Measurements from ENCODE around the gene RS1. TPM values are rescaled to one million over a fixed set of nuclear protein-coding genes. Genes with fewer than 3 reads are reported as not detected.

Gene RS1
- total RNA-seq: not detected

- Histone ChIP-seq H3K9me3 (no peaks in the 10 kb centered on the region), H3K4me1 (no peaks in the 10 kb centered on the region), H3K36me3 (no peaks in the 10 kb centered on the region), H3K4me3 (no peak within 1 kb of the TSS), H3K27ac (no peak within 1 kb of the TSS), H3K27me3 (no peaks in the 10 kb centered on the region)
- no peak for TF ChIP-seq POLR2A (IDR thresholded peaks at IDR 0.05)
- TF ChIP-seq, protein P1, sequence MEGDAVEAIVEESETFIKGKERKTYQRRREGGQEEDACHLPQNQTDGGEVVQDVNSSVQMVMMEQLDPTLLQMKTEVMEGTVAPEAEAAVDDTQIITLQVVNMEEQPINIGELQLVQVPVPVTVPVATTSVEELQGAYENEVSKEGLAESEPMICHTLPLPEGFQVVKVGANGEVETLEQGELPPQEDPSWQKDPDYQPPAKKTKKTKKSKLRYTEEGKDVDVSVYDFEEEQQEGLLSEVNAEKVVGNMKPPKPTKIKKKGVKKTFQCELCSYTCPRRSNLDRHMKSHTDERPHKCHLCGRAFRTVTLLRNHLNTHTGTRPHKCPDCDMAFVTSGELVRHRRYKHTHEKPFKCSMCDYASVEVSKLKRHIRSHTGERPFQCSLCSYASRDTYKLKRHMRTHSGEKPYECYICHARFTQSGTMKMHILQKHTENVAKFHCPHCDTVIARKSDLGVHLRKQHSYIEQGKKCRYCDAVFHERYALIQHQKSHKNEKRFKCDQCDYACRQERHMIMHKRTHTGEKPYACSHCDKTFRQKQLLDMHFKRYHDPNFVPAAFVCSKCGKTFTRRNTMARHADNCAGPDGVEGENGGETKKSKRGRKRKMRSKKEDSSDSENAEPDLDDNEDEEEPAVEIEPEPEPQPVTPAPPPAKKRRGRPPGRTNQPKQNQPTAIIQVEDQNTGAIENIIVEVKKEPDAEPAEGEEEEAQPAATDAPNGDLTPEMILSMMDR (IDR thresholded peaks at IDR 0.05): no peak
- no peak for TF ChIP-seq POLR2AphosphoS5 (IDR thresholded peaks at IDR 0.05)
- intact Hi-C loops (cut with DNase I; ENCODE audit: low total_unique reads): no loop called here
- DNase-seq (ENCODE audit: low spot score in 2 of 2): no peak
Observed at GRCh38 chrX:18672008-18672407, at the start of gene RS1. RS1 (minus strand) TSS chrX:18672108; CDS start chrX:18672068, 40 bp downstream.

DNA sequence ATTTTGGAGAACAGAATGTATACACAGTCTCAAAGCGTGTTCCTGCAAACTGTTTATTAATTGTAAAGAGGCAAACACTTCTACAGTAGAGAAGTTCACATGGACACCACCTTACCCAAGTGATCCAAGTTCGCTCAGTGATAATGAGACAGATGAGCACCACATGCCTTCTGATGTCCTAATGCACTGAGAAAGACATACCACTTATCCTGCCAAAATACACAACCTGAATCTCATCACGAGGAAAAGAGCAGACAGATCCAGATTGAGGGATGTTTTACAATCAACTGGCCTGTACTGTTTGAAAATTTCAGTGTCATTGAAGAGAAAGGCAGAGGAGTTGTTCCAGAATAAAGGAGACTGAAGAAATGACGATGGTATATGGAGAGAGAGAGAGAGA, 47.9 kb upstream of the RS1 start:
- H3K27ac ChIP-seq: no peak overlapping the region
- H3K9me3 ChIP-seq: no peaks in the 10 kb centered on the region
- TF ChIP-seq POLR2AphosphoS5 (IDR thresholded peaks at IDR 0.05) (no peak), POLR2A (IDR thresholded peaks at IDR 0.05) (no peak)
- TF ChIP-seq, protein P1 (IDR thresholded peaks at IDR 0.05): no peak
- H3K4me1 ChIP-seq: no peaks in the 10 kb centered on the region
- no peaks in the 10 kb centered on the region for H3K36me3 ChIP-seq
- intact Hi-C loops (cut with DNase I; ENCODE audit: low total_unique reads): no loop called here
- peaks cover 0 to 9% of the 10 kb centered on the region in 2 donors for H3K27me3 ChIP-seq
- H3K4me3 ChIP-seq: no peak overlapping the region
- no peak for DNase-seq (ENCODE audit: low spot score in 2 of 2)

GRCh38 chrX:18714910-18715309, 43.0 kb upstream of the RS1 start:
- Histone ChIP-seq H3K27ac (no peak overlapping the region), H3K9me3 (peaks cover 0 to 5% of the 10 kb centered on the region in 2 donors), H3K27me3 (peaks cover 0 to 6% of the 10 kb centered on the region in 2 donors), H3K4me3 (no peak overlapping the region), H3K4me1 (no peaks in the 10 kb centered on the region), H3K36me3 (no peaks in the 10 kb centered on the region)
- TF ChIP-seq POLR2AphosphoS5 (IDR thresholded peaks at IDR 0.05) (no peak), POLR2A (IDR thresholded peaks at IDR 0.05) (no peak)
- TF ChIP-seq, protein P1 (IDR thresholded peaks at IDR 0.05): no peak
- intact Hi-C loops (cut with DNase I; ENCODE audit: low total_unique reads): no loop called here
- DNase-seq (ENCODE audit: low spot score in 2 of 2): no peak

GRCh38 chrX:18709833-18710232, 37.9 kb upstream of the RS1 start:
- Histone ChIP-seq H3K9me3 (peaks cover 0 to 5% of the 10 kb centered on the region in 2 donors), H3K4me3 (no peak overlapping the region), H3K36me3 (no peaks in the 10 kb centered on the region), H3K4me1 (no peaks in the 10 kb centered on the region), H3K27ac (no peak overlapping the region), H3K27me3 (no peaks in the 10 kb centered on the region)
- no peak for DNase-seq (ENCODE audit: low spot score in 2 of 2)
- TF ChIP-seq POLR2A (IDR thresholded peaks at IDR 0.05) (no peak), POLR2AphosphoS5 (IDR thresholded peaks at IDR 0.05) (no peak)
- TF ChIP-seq, protein P1 (IDR thresholded peaks at IDR 0.05): no peak
- intact Hi-C loops (cut with DNase I; ENCODE audit: low total_unique reads): no loop called here

- intact Hi-C loops (cut with DNase I; ENCODE audit: low total_unique reads): no loop called here
- TF ChIP-seq POLR2AphosphoS5 (IDR thresholded peaks at IDR 0.05) (no peak), POLR2A (IDR thresholded peaks at IDR 0.05) (no peak)
- TF ChIP-seq, protein P1 (IDR thresholded peaks at IDR 0.05): no peak
Observed at GRCh38 chrX:18707426-18708049, 35.6 kb upstream of the RS1 start, which contains the start of gene PPEF1. PPEF1 (plus strand) TSS chrX:18707645; CDS start chrX:18707781, 136 bp downstream.

More at GRCh38 chrX:18707426-18708049, 35.6 kb upstream of the RS1 start, which contains the start of gene PPEF1:
- Histone ChIP-seq H3K27me3 (no peaks in the 10 kb centered on the region), H3K27ac (no peak within 1 kb of the TSS), H3K9me3 (peaks cover 0 to 5% of the 10 kb centered on the region in 2 donors), H3K36me3 (no peaks in the 10 kb centered on the region), H3K4me1 (no peaks in the 10 kb centered on the region), H3K4me3 (no peak within 1 kb of the TSS)
- no peak for DNase-seq (ENCODE audit: low spot score in 2 of 2)
